Endodermal cell (in vitro differentiated cells): Measurements from ENCODE around the gene CUL9. TPM values are rescaled to one million over a fixed set of nuclear protein-coding genes. Genes with fewer than 3 reads are reported as not detected.

Experiments
- DNase-seq: peaks from one replicate; pipeline ENCODE4 v3.0.0-alpha.2; 2017
- H3K27ac ChIP-seq: 2 replicates; pipeline ENCODE4 v1.5.1; 2013; ENCODE audit warnings: mild to moderate bottlenecking, low read depth, low read length, moderate library complexity
- H3K27me3 ChIP-seq: 2 replicates; pipeline ENCODE4 v1.6.1; 2013; ENCODE audit warnings: mild to moderate bottlenecking, low read length, moderate library complexity; ENCODE audit not compliant: insufficient read depth, control insufficient read depth, poor library complexity, severe bottlenecking
- H3K36me3 ChIP-seq: 2 replicates; pipeline ENCODE4 v1.7.0; 2013; ENCODE audit warnings: mild to moderate bottlenecking, low read length, moderate library complexity; ENCODE audit not compliant: control insufficient read depth, insufficient read depth
- H3K4me1 ChIP-seq: one replicate; pipeline ENCODE4 v1.7.0; 2013; ENCODE audit warnings: low read length; ENCODE audit not compliant: control insufficient read depth, insufficient read depth
- H3K4me3 ChIP-seq: 2 replicates; pipeline ENCODE4 v1.5.1; 2013; ENCODE audit warnings: mild to moderate bottlenecking, low read length, moderate library complexity
- H3K9ac ChIP-seq: 2 replicates; pipeline ENCODE4 v1.6.1; 2013; ENCODE audit warnings: mild to moderate bottlenecking, low read length, moderate library complexity; ENCODE audit not compliant: poor library complexity, severe bottlenecking; ENCODE audit errors: extremely low read depth
- H3K9me3 ChIP-seq: 2 replicates; pipeline ENCODE4 v1.6.1; 2013; ENCODE audit warnings: mild to moderate bottlenecking, low read length, moderate library complexity; ENCODE audit not compliant: control insufficient read depth
- H3K27ac Mint-ChIP-seq: 2 replicates; pipeline ENCODE4 v1.8.0; 2020; ENCODE audit warnings: mixed read lengths
- H3K27me3 Mint-ChIP-seq: 2 replicates; pipeline ENCODE4 v1.8.0; 2021; ENCODE audit warnings: mild to moderate bottlenecking, mixed read lengths; ENCODE audit not compliant: insufficient read depth
- H3K36me3 Mint-ChIP-seq: 2 replicates; pipeline ENCODE4 v1.8.0; 2020; ENCODE audit warnings: low read depth, mixed read lengths
- H3K4me1 Mint-ChIP-seq: 2 replicates; pipeline ENCODE4 v1.8.0; 2020; ENCODE audit warnings: mixed read lengths
- H3K4me3 Mint-ChIP-seq: 2 replicates; pipeline ENCODE4 v1.8.0; 2020; ENCODE audit warnings: mild to moderate bottlenecking, moderate library complexity, mixed read lengths
- H3K9me3 Mint-ChIP-seq: 2 replicates; pipeline ENCODE4 v1.8.0; 2020; ENCODE audit warnings: mild to moderate bottlenecking, mixed read lengths
- WGBS, 2 experiments: methylation state at CpG; one replicate each; pipeline versions ENCODE4 v1.1.5 to v1.1.7; 2013; ENCODE audit warnings: missing lambda C conversion rate in 2 of 2, mixed read lengths in 1 of 2; ENCODE audit not compliant: insufficient coverage in 1 of 2, insufficient read length in 1 of 2; 5-methylcytosine and 5-hydroxymethylcytosine counted together
- total RNA-seq, 2 donors: library from RNA; stranded (reverse); fragmentation: NEBNext Ultra II Directional in 1 of 2; extraction: Animal tissue kit (Norgen Biotek cat#: 25700) in 1 of 2; gene quantifications; 2 replicates in 1 of 2; 3 replicates in 1 of 2; pipeline ENCODE4 v1.2.1, GENCODE V29; 2021
- TF ChIP-seq, protein P1 (sequence below): fragments of 200-600 bp; sonication (generic); conservative IDR thresholded peaks from 2 replicates; pipeline ENCODE4 v1.5.0; 2021; ENCODE audit warnings: antibody characterized with exemption, mild to moderate bottlenecking

The CUL9 gene
- total RNA-seq, 2 donors from 2014 or later = 30.3 to 34.1 TPM

DNA sequence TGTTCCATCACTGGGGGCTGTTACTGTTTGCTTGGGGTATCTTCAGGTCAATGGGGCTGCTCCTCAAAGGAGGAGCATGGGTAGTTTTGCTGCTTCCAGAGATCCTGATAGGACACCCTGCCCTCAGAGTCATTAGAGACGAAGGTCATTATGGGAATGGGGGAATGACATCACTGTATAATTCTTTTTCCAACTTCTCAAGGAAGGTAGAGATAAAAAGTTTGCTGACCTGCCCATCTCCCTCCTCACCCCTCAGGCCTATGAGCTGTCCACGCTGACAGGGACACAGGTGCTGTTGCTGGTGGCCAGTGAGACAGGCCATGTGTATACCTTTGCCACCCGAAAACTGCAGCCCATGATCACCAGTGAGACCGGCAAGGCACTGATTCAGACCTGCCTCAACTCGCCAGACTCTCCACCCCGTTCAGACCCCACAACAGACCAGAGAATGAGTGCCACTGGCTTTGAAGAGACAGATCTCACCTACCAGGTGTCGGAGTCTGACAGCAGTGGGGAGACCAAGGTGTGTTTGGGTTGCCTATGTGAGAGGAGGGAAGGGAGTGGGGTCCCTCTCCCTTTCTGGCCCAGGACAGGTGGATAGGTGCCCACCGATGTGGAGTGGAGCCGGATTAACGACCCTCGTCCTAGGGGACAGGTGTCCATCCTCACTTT is 8.3 kb upstream of the CUL9 start:
- H3K27me3 Mint-ChIP-seq = peaks cover 2% of the 10 kb centered on the region
- H3K4me3 Mint-ChIP-seq = peak overlapping the region; percentile 94
- no peak for DNase-seq
- peaks cover 30% of the 10 kb centered on the region for H3K4me1 Mint-ChIP-seq
- Histone ChIP-seq H3K4me3 (peak overlapping the region; percentile 95), H3K9me3 (no peaks in the 10 kb centered on the region), H3K4me1 (peaks cover 14% of the 10 kb centered on the region), H3K27me3 (no peaks in the 10 kb centered on the region), H3K36me3 (peaks cover 36% of the 10 kb centered on the region), H3K27ac (peak overlapping the region; percentile 82), H3K9ac (peak overlapping the region; percentile 16)
- TF ChIP-seq, protein P1, sequence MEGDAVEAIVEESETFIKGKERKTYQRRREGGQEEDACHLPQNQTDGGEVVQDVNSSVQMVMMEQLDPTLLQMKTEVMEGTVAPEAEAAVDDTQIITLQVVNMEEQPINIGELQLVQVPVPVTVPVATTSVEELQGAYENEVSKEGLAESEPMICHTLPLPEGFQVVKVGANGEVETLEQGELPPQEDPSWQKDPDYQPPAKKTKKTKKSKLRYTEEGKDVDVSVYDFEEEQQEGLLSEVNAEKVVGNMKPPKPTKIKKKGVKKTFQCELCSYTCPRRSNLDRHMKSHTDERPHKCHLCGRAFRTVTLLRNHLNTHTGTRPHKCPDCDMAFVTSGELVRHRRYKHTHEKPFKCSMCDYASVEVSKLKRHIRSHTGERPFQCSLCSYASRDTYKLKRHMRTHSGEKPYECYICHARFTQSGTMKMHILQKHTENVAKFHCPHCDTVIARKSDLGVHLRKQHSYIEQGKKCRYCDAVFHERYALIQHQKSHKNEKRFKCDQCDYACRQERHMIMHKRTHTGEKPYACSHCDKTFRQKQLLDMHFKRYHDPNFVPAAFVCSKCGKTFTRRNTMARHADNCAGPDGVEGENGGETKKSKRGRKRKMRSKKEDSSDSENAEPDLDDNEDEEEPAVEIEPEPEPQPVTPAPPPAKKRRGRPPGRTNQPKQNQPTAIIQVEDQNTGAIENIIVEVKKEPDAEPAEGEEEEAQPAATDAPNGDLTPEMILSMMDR = no peak
- H3K27ac Mint-ChIP-seq = peak overlapping the region; percentile 91
- H3K36me3 Mint-ChIP-seq = peaks cover 35% of the 10 kb centered on the region
- H3K9me3 Mint-ChIP-seq = no peaks in the 10 kb centered on the region
- 30 to 48% methylated on average over 6 to 11 of the region's 11 CpGs for WGBS, 2 experiments

DNA sequence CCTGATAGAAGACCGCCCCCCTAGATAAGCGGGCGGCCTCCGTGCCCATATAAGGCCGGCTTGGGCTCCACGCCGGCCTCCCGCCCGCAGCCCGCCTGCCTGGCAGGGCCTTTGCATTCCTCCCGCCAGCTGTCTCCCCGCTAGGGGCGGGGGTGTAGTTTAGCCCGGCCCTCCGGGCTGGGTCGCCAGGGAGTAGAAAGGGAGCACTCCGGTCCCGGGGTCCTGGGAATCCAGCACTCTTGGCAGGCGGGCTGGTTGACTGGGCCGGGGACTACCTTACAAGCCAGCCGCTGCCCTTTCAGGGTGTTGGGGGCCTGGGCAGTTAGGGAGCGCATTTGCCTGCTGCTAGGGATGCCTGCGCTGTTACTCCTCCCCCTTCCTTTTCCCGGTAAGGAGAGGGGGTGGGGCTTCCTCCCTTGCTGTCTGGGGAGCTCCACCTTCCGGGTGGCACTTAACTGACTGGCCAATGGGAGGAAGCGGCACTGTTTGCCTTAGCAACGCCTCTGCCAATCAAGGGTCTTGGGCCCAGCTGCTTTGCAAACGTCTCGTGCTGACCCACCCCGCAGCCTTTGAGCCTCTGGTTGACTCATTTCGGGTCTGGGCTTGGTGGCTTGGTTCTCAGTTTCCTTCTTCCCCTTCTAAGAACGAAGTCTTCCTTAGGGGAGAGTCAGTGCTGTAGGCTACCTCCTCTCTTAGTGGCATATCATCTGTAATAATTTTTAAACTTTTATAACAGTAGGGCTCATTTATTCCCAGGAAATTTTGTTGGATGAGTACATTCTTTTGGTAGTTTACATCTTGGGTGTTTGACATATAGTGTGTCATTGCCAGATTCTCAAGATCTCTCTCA is 7.5 kb upstream of the CUL9 start:
- TF ChIP-seq, protein P1 = peak; percentile 46
- peaks cover 30% of the 10 kb centered on the region for H3K4me1 Mint-ChIP-seq
- DNase-seq = peak; percentile 99
- peak overlapping the region; percentile 91 for H3K27ac Mint-ChIP-seq
- peak overlapping the region; percentile 94 for H3K4me3 Mint-ChIP-seq
- H3K9me3 ChIP-seq = no peaks in the 10 kb centered on the region
- H3K27me3 ChIP-seq = no peaks in the 10 kb centered on the region
- H3K27ac ChIP-seq = peak overlapping the region; percentile 82
- peaks cover 2% of the 10 kb centered on the region for H3K27me3 Mint-ChIP-seq
- H3K36me3 Mint-ChIP-seq = peaks cover 42% of the 10 kb centered on the region
- peaks cover 40% of the 10 kb centered on the region for H3K36me3 ChIP-seq
- WGBS, 2 experiments = 0 to 2% methylated on average over 7 to 32 of the region's 32 CpGs
- H3K4me3 ChIP-seq = peak overlapping the region; percentile 95
- H3K9ac ChIP-seq = peak overlapping the region; percentile 43
- no peaks in the 10 kb centered on the region for H3K9me3 Mint-ChIP-seq
- peaks cover 14% of the 10 kb centered on the region for H3K4me1 ChIP-seq

DNA sequence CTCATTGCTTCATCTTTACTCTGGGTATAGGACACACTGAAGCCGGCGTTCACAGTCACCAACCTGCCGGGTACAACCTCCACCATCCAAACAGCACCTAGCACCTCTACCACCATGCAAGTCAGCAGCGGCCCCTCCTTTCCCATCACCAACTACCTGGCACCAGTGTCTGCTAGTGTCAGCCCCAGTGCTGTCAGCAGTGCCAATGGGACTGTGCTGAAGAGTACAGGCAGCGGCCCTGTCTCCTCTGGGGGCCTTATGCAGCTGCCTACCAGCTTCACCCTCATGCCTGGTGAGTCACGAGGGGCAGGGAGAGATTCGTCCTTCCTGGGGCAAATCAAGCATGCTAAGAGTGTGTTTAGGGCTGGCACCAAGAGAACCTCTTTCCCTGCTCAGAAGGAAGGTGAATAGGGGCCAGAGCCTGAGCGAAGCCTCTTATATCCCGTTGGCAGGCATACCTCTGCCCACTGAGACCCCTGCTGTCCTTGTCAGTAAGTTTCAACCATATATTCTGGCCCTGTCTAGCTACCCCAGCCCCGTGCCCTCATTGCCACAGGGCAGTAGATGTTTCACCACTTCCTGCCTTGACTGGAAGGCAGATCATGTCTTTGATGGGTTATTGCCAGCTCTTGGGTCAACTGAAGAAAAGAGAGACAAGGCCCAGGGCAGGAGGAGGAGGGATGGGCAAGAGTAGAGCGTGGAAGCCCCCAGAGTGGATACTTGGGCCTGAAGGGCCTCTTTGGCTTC is 6.1 kb upstream of the CUL9 start:
- Histone ChIP-seq H3K9me3 (no peaks in the 10 kb centered on the region), H3K27me3 (no peaks in the 10 kb centered on the region), H3K4me1 (peaks cover 15% of the 10 kb centered on the region), H3K36me3 (peaks cover 46% of the 10 kb centered on the region), H3K4me3 (no peak overlapping the region), H3K9ac (no peak overlapping the region), H3K27ac (no peak overlapping the region)
- Mint-ChIP-seq H3K4me3 (no peak overlapping the region), H3K4me1 (peaks cover 25% of the 10 kb centered on the region), H3K27me3 (peaks cover 2% of the 10 kb centered on the region), H3K9me3 (no peaks in the 10 kb centered on the region), H3K36me3 (peaks cover 42% of the 10 kb centered on the region), H3K27ac (no peak overlapping the region)
- TF ChIP-seq, protein P1 = no peak
- DNase-seq = no peak
- WGBS, 2 experiments = 92 to 94% methylated on average over 8 to 11 of the region's 11 CpGs
